Measurements from ENCODE around the gene MELTF.
"Not testable (repeated sequence)": the region's sequence is repeated elsewhere in the genome, so short reads cannot be mapped to it uniquely, and the experiment has no call there.

The MELTF gene

GRCh38 chr3:197029511-197030167, at the start of gene MELTF:
TSS of gene MELTF (minus strand) at chr3:197029817. CDS start at chr3:197029702, 115 bp downstream.
- DNase-seq (ENCODE audit: low read depth in 3 of 3, low spot score in 1 of 3) = peak; percentile 24 to 68 (median 51)

GRCh38 chr3:197076415-197076814, 46.8 kb upstream of the MELTF start:
- no peak for DNase-seq (ENCODE audit: low read depth in 3 of 3, low spot score in 1 of 3)

GRCh38 chr3:197068077-197068476, 38.5 kb upstream of the MELTF start:
- DNase-seq (ENCODE audit: low read depth in 3 of 3, low spot score in 1 of 3) = no peak

GRCh38 chr3:197064771-197065170, 35.2 kb upstream of the MELTF start:
- no peak for DNase-seq (ENCODE audit: low read depth in 3 of 3, low spot score in 1 of 3)

GRCh38 chr3:197062446-197062845, 32.8 kb upstream of the MELTF start:
- DNase-seq (ENCODE audit: low read depth in 3 of 3, low spot score in 1 of 3) = no peak

- DNase-seq (ENCODE audit: low read depth in 3 of 3, low spot score in 1 of 3) = not testable (repeated sequence)
Measured at GRCh38 chr3:197051637-197052036, 22.0 kb upstream of the MELTF start.

- no peak for DNase-seq (ENCODE audit: low read depth in 3 of 3, low spot score in 1 of 3)
Measured at GRCh38 chr3:197050511-197050910, 20.9 kb upstream of the MELTF start.

- no peak for DNase-seq (ENCODE audit: low read depth in 3 of 3, low spot score in 1 of 3)
Measured at GRCh38 chr3:197042539-197042938, 12.9 kb upstream of the MELTF start.

- DNase-seq (ENCODE audit: low read depth in 3 of 3, low spot score in 1 of 3) = no peak
Measured at GRCh38 chr3:197041875-197042488, 12.4 kb upstream of the MELTF start.

- DNase-seq (ENCODE audit: low read depth in 3 of 3, low spot score in 1 of 3) = no peak
Measured at GRCh38 chr3:197040658-197041057, 11.0 kb upstream of the MELTF start.

GRCh38 chr3:197038679-197039462, 9.3 kb upstream of the MELTF start:
- DNase-seq (ENCODE audit: low read depth in 3 of 3, low spot score in 1 of 3) = no peak

GRCh38 chr3:197035577-197035976, 6.0 kb upstream of the MELTF start:
- no peak for DNase-seq (ENCODE audit: low read depth in 3 of 3, low spot score in 1 of 3)

GRCh38 chr3:197034778-197035177, 5.2 kb upstream of the MELTF start:
- not testable (repeated sequence) for DNase-seq (ENCODE audit: low read depth in 3 of 3, low spot score in 1 of 3)

GRCh38 chr3:197033764-197034163, 4.1 kb upstream of the MELTF start:
- not testable (repeated sequence) for DNase-seq (ENCODE audit: low read depth in 3 of 3, low spot score in 1 of 3)

GRCh38 chr3:197031315-197032285, 2.0 kb upstream of the MELTF start:
- DNase-seq (ENCODE audit: low read depth in 3 of 3, low spot score in 1 of 3) = no peak

- DNase-seq (ENCODE audit: low read depth in 3 of 3, low spot score in 1 of 3) = no peak
Measured at GRCh38 chr3:197030379-197031314, 1.0 kb upstream of the MELTF start.

GRCh38 chr3:197028728-197029510, 698 bp downstream of the MELTF start:
- DNase-seq (ENCODE audit: low read depth in 3 of 3, low spot score in 1 of 3) = no peak

- DNase-seq (ENCODE audit: low read depth in 3 of 3, low spot score in 1 of 3) = no peak
Measured at GRCh38 chr3:197027896-197028727, 1.5 kb downstream of the MELTF start.

Data from stimulated activated CD4-positive, alpha-beta T cell treated with anti-CD3 and anti-CD28 coated beads, TNF-alpha, amount 100 ng/mL, for 1 hour (primary cell).